ENCODE measurements around the gene PRKG2.

Gene PRKG2

DNA sequence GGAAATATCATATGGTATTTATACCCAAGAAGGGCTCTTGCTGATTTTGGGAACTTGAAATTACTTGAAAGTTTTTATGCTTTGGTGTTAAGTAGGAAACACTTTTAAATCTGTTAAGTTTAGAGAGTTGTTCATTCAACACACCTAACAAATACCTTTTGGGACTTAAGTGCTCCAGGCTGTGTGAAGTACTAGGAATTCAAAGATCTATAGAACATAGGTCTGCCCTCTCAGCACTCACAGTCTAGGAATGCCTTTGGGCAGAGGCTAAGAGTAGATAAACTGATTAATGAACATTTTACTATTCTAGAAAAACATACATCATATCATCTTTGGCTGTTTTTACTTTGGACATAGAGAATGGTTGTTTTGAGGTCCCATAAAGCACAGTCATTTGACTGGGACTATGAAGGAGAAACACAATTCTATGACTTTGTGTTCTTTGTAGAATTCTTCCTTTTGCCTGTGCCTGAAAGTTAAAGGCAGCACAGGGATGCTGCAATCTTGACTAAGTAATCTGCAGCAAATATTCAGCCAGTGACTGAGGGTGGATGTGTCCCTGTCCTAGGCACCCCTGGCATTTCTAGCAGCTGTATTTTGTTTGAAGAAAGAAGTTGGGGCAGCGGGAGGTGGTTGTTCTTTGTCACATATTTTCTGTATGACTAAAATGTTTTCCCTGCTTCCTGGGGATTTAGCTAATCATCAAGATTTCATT, 176.2 kb downstream of the PRKG2 start:
- no peak for DNase-seq (ENCODE audit: low spot score)

Data from ecto neural progenitor cell (in vitro differentiated cells).